HL-60 (cell line): ENCODE data around the gene PSMG1.

ENCODE experiments used
- DNase-seq, 2 experiments: peaks; one replicate each; pipeline ENCODE4 v3.0.0-alpha.2; 2010 to 2020; ENCODE audit warnings: low read depth in 1 of 2, low spot score in 1 of 2
- H3K27ac ChIP-seq: fragments of 250-450 bp; sonication (Bioruptor Pico); replicated peaks from 2 replicates; pipeline ENCODE4 v1.5.1; 2020; ENCODE audit warnings: mild to moderate bottlenecking, moderate library complexity
- H3K27me3 ChIP-seq: fragments of 250-450 bp; sonication (Bioruptor Pico); 2 replicates; pipeline ENCODE4 v1.5.1; 2021; ENCODE audit warnings: mild to moderate bottlenecking, moderate library complexity; ENCODE audit not compliant: insufficient read depth, poor library complexity, severe bottlenecking
- H3K4me3 ChIP-seq: replicated peaks from 2 replicates; pipeline ENCODE4 v1.5.1; 2011; ENCODE audit warnings: mild to moderate bottlenecking, control low read depth, low read length; ENCODE audit not compliant: insufficient read depth
- CTCF ChIP-seq: IDR thresholded peaks from one replicate; pipeline ENCODE4 v1.5.1; 2011; ENCODE audit warnings: low read length, control low read depth, inconsistent platforms; ENCODE audit not compliant: insufficient read depth
- GABPA ChIP-seq: IDR thresholded peaks from 2 replicates; pipeline ENCODE4 v1.6.1; 2012; ENCODE audit warnings: low read depth
- POLR2AphosphoS5 ChIP-seq: IDR thresholded peaks from 2 replicates; pipeline ENCODE4 v1.6.1; 2012; ENCODE audit warnings: low read depth
- REST ChIP-seq: IDR thresholded peaks from 2 replicates; pipeline ENCODE4 v1.6.1; 2012; ENCODE audit warnings: low read depth; ENCODE audit not compliant: insufficient replicate concordance
- SPI1 ChIP-seq: IDR thresholded peaks from 2 replicates; pipeline ENCODE4 v1.6.1; 2012; ENCODE audit warnings: low read depth, mild to moderate bottlenecking, borderline replicate concordance

PSMG1 gene

GRCh38 chr21:39180429-39181019 lies 2.7 kb downstream of the PSMG1 start:
- H3K27ac ChIP-seq: no peak overlapping the region
- no peak overlapping the region for H3K4me3 ChIP-seq
- no peak for DNase-seq
- TF ChIP-seq GABPA: no peak
- peak; percentile 3 for TF ChIP-seq CTCF
- no peaks in the 10 kb centered on the region for H3K27me3 ChIP-seq

- no peaks in the 10 kb centered on the region for H3K27me3 ChIP-seq
- no peak overlapping the region for H3K4me3 ChIP-seq
- TF ChIP-seq SPI1 (no peak), CTCF (no peak), POLR2AphosphoS5 (no peak), REST (no peak), GABPA (no peak)
- no peak for DNase-seq
- H3K27ac ChIP-seq: no peak overlapping the region
Observed at GRCh38 chr21:39178421-39178820, 4.8 kb downstream of the PSMG1 start.

GRCh38 chr21:39176271-39176709 lies 7.0 kb downstream of the PSMG1 start:
- no peak for TF ChIP-seq CTCF
- TF ChIP-seq GABPA: no peak
- TF ChIP-seq SPI1: no peak
- TF ChIP-seq POLR2AphosphoS5: no peak
- TF ChIP-seq REST: no peak
- H3K27me3 ChIP-seq: no peaks in the 10 kb centered on the region
- DNase-seq: no peak
- H3K4me3 ChIP-seq: no peak overlapping the region
- H3K27ac ChIP-seq: no peak overlapping the region

GRCh38 chr21:39175665-39176064 lies 7.6 kb downstream of the PSMG1 start:
- DNase-seq: no peak

More at GRCh38 chr21:39175665-39176064, 7.6 kb downstream of the PSMG1 start:
- no peak overlapping the region for H3K4me3 ChIP-seq
- H3K27ac ChIP-seq: no peak overlapping the region
- TF ChIP-seq GABPA: no peak
- TF ChIP-seq REST: no peak
- TF ChIP-seq SPI1: no peak
- no peak for TF ChIP-seq CTCF
- TF ChIP-seq POLR2AphosphoS5: no peak
- H3K27me3 ChIP-seq: no peaks in the 10 kb centered on the region
